HG03354 (cell line): ENCODE results near the gene ZNF579.
A peak's percentile ranks its signal among the peaks of the same experiment; 100 is the strongest.

ENCODE experiments used
- ATAC-seq: cut with Tn5 transposase; IDR thresholded peaks from one replicate; pipeline ENCODE4 v1.9.1; 2021; ENCODE audit warnings: mild to moderate bottlenecking; ENCODE audit not compliant: unreplicated experiment, poor library complexity, severe bottlenecking

The ZNF579 gene

GRCh38 chr19:55580628-55581144, at the start of gene ZNF579:
Gene ZNF579 (minus strand): TSS chr19:55580848. CDS start chr19:55579639, 1,209 bp downstream.
- peak; percentile 59 for ATAC-seq

- ATAC-seq: no peak
Measured at GRCh38 chr19:55626350-55626749, 45.7 kb upstream of the ZNF579 start.

DNA sequence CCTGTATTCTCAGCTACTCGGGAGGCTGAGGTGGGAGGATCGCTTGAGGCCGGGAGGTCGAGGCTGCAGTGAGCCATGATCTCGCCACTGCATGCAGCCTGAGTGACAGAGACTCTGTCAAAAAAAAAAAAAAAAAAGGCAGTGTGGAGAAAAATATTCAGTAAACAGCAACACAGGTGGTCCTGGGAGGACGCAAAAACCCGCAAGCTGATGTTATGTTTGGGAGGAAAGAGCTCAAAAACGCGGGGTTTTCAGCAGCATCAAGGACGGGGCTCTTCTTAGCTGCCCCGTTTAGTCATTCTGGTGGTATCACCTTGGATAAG, 44.3 kb upstream of the ZNF579 start:
- ATAC-seq: no peak

- ATAC-seq: peak; percentile 64
Measured at GRCh38 chr19:55624109-55625003, 43.7 kb upstream of the ZNF579 start, which contains the start of gene ZNF784. Gene ZNF784 (minus strand): TSS chr19:55624566. CDS start chr19:55624561, 5 bp downstream.

- ATAC-seq: no peak
Measured at GRCh38 chr19:55623561-55623960, 42.9 kb upstream of the ZNF579 start.

DNA sequence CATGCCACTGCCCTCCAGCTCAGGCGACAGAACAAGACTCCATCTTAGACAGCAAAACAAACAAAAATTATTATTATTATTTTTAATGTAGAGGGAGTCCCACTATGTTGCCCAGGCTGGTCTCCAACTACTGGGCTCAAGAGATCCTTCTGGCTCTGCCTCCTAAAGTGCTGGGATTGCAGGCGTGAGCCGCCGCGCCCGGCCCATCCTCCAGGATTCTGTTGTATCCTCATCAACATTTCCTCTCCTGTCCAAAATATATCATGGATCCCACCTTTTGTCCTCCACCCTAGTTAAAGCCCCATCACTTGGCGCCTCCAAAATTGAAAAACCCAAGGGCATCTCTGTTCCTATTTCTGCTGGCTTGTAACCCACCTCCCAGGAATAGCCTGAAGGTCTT, 42.5 kb upstream of the ZNF579 start:
- no peak for ATAC-seq

DNA sequence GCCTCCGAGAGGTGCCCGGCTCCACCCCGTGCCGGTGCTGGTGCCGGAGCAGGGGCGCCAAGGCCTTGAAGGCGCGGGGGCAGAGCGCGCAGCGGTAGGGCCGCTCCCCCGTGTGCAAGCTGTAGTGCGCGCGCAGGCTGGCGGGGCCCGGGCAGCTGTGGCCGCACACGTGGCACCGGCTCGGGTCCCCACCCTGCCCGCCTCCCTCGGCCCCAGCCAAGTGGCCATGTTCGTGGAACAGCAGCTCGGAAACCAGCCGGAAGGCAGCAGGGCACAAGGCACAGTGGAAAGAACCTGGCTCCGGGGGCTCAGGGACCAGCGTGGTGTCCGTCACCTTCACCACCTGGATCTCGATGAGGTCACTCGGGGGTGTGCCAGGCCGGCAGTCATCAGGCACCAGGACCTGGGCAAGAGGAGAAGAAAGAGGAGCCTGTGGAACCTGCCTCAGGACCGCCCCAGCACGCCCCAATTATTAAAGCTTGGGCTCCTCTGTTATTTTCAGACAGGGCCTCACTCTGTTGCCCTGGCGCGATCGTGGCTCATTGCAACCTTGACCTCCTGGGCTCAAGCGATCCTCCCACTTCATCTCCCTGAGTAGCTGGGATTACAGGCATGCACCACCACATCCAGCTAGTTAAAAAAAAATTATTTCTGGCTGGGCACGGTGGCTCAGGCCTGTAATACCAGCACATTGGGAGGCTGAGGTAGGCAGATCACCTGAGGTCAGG, 41.8 kb upstream of the ZNF579 start:
- ATAC-seq: no peak

GRCh38 chr19:55621673-55622231, 41.1 kb upstream of the ZNF579 start:
- ATAC-seq: no peak

- no peak for ATAC-seq
Measured at GRCh38 chr19:55621205-55621672, 40.6 kb upstream of the ZNF579 start.

DNA sequence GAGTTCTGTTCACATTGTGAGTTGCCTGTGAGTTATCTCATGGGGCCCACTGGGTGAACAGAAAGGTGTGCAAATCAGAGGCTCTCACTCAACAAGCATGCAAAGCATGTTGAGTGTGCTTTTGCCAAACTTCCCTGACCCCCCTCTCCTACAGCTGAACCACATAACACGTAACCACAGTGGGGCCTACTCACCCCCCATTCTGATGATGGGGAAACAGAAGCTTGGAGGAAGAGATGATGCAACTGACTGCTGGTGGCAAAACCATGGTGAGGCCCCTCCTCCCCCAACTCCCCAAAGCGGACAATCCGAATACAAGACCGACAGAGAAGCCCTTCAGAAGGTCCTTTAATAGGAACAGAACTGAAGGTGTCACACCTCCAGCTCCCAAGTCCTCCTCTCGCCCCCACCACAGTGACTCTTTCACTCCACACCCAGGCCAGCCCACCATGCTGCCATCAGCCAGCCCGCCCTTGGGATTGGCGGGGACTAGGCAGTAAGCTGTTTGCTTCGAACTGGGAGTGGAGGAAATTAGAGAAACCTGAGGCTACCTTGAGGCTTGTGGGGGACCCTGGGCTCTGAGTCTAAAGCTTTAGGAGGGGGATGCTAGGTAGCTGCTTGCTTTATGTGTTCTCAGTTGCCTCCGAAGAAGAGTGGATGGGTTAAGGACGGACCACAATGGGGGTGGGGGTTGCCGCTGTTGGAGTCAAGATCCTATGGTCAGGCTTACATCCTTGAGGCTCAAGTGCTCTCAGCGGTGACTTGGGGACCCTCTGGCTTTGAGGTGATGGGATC, 40.0 kb upstream of the ZNF579 start:
- no peak for ATAC-seq

DNA sequence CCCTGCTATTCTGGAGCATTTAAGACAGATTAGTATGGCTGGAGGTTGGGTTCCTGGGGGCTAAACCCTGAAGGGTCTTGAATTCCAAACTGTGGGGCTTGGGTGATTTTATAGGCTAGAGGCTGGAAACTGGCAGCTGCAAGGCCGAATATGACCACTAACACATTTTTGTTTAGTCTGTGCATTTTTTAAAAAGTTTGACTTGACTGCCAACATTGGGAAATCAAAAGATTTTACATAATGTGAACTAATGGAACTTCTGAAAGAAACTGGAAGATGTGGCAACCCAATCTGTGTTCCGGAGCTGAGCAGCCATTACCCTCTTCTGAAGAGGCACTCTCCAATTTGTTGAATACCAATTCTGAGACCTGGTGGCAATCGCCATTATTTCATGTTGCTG, 38.6 kb upstream of the ZNF579 start:
- ATAC-seq: no peak

- ATAC-seq: no peak
Measured at GRCh38 chr19:55618426-55618825, 37.8 kb upstream of the ZNF579 start.

GRCh38 chr19:55617426-55617825, 36.8 kb upstream of the ZNF579 start:
- ATAC-seq: no peak

DNA sequence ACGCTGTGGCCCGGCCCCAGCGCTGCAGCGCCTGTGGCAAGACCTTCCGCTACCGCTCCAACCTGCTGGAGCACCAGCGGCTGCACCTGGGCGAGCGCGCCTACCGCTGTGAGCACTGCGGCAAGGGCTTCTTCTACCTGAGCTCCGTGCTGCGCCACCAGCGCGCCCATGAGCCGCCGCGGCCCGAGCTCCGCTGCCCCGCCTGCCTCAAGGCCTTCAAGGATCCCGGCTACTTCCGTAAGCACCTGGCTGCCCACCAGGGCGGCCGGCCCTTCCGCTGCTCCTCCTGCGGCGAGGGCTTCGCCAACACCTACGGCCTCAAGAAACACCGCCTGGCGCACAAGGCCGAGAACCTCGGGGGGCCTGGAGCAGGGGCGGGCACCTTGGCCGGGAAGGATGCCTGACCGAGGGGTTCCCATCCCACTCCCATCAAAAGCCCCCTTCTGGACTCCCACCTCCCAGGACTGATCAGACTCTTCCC, 35.8 kb upstream of the ZNF579 start:
- ATAC-seq: no peak

- ATAC-seq: no peak
Measured at GRCh38 chr19:55615543-55616394, 35.1 kb upstream of the ZNF579 start.

- ATAC-seq: no peak
Measured at GRCh38 chr19:55614711-55615542, 34.3 kb upstream of the ZNF579 start.

- no peak for ATAC-seq
Measured at GRCh38 chr19:55613930-55614710, 33.5 kb upstream of the ZNF579 start.
